ENCODE data around the gene BTBD9. TPM values are rescaled to one million over a fixed set of nuclear protein-coding genes. Genes with fewer than 3 reads are reported as not detected.

BTBD9 gene
- total and polyA plus RNA-seq, 2 of the 13 experiments (the other 11 are each of a cell fraction or from before 2014, with no cell fraction given), result 1.2 to 3.0 TPM

- TF ChIP-seq KDM6A (CRISPR knock-in tag; IDR thresholded peaks at IDR 0.05; ENCODE audit: low read depth) (no peak), DMAP1 (CRISPR knock-in tag; IDR thresholded peaks at IDR 0.05) (no peak), ZBTB26 (CRISPR knock-in tag; IDR thresholded peaks at IDR 0.05; ENCODE audit: borderline replicate concordance) (no peak), SMAD9 (CRISPR knock-in tag; IDR thresholded peaks at IDR 0.05) (no peak), ZEB1 (IDR thresholded peaks at IDR 0.05; ENCODE audit: insufficient replicate concordance, low read depth) (no peak), HNRNPL (IDR thresholded peaks at IDR 0.05; ENCODE audit: low read depth, low read length) (no peak), ZNF362 (CRISPR knock-in tag; IDR thresholded peaks at IDR 0.05; ENCODE audit: borderline replicate concordance) (no peak), HES4 (CRISPR knock-in tag; IDR thresholded peaks at IDR 0.05; ENCODE audit: borderline replicate concordance) (no peak), PHB2 (IDR thresholded peaks at IDR 0.05; ENCODE audit: partially characterized antibody) (no peak), ZBTB21 (CRISPR knock-in tag; IDR thresholded peaks at IDR 0.05) (no peak)
These were observed 431.7 kb downstream of the BTBD9 start (continued) for GRCh38 chr6:38208028-38208427.

GRCh38 chr6:38207375-38207774 is 432.4 kb downstream of the BTBD9 start:
- TF ChIP-seq CSRNP1 (CRISPR knock-in tag; IDR thresholded peaks at IDR 0.05), result no peak
- no peak for TF ChIP-seq MTF2 (CRISPR knock-in tag; IDR thresholded peaks at IDR 0.05; ENCODE audit: borderline replicate concordance)
- no peak for TF ChIP-seq ZNF281 (CRISPR knock-in tag; IDR thresholded peaks at IDR 0.05; ENCODE audit: borderline replicate concordance)
- TF ChIP-seq GABPA (IDR thresholded peaks at IDR 0.05; ENCODE audit: low read depth, low read length), result no peak
- no peak for TF ChIP-seq GABPA (CRISPR knock-in tag; IDR thresholded peaks at IDR 0.05; ENCODE audit: low read depth)
- TF ChIP-seq MEIS2 (CRISPR knock-in tag; IDR thresholded peaks at IDR 0.05), result no peak
- intact Hi-C loops (cut with micrococcal nuclease; ENCODE audit: unreplicated experiment) (no loop called here), in situ Hi-C loops (cut with HindIII; ENCODE audit: extremely low pct_ligation_motif_present, low pct_unique_long_range_greater_than_20kb) (no loop called here)
- no peak overlapping the region for H3K4me2 ChIP-seq (ENCODE audit: low read depth, low read length)
- no peak overlapping the region for H2AFZ ChIP-seq (ENCODE audit: low read length)
- ChIA-PET CTCF (ENCODE audit: low intra/inter-chr PET ratio, low total read pairs) (no interaction called here), POLR2A (no interaction called here)
- H3K27me3 ChIP-seq (ENCODE audit: control insufficient read depth in 1 of 2, insufficient read depth in 2 of 2, low read length in 2 of 2), result no peaks in the 10 kb centered on the region; a peak in 1 of 5 replicates
- 46% methylated on average over 4 of the region's 4 CpGs for WGBS (ENCODE audit: low lambda C conversion rate)
- DNase-seq (ENCODE audit: low spot score) (no peak), FAIRE-seq (no peak), ATAC-seq (no peak)
- H3K4me1 ChIP-seq (ENCODE audit: insufficient read depth, low read length), result peaks cover 2% of the 10 kb centered on the region
- no peak overlapping the region for H3K9ac ChIP-seq (ENCODE audit: insufficient read depth, low read depth, low read length)
- no peaks in the 10 kb centered on the region for H3K36me3 ChIP-seq (replicated peaks in 1 of 2; ENCODE audit: control insufficient read depth in 1 of 2, insufficient read depth in 2 of 2, low read length in 2 of 2)
- no peaks in the 10 kb centered on the region for H4K20me1 ChIP-seq (ENCODE audit: insufficient read depth, low read length)
- no peaks in the 10 kb centered on the region for H3K79me2 ChIP-seq (ENCODE audit: insufficient read depth, low read length)
- H3K4me3 ChIP-seq (replicated peaks in 1 of 3; ENCODE audit: insufficient read depth in 1 of 3, low read depth in 2 of 3, low read length in 3 of 3), result no peak overlapping the region
- no peak overlapping the region for H3K27ac ChIP-seq (ENCODE audit: extremely low read length, insufficient read depth, low read length)
- no TSS peak for BruUV-seq (replicated peaks)
- no peaks in the 10 kb centered on the region for H3K9me3 ChIP-seq (ENCODE audit: low read length)
